ENCODE results near the gene SLC27A3.

DNA sequence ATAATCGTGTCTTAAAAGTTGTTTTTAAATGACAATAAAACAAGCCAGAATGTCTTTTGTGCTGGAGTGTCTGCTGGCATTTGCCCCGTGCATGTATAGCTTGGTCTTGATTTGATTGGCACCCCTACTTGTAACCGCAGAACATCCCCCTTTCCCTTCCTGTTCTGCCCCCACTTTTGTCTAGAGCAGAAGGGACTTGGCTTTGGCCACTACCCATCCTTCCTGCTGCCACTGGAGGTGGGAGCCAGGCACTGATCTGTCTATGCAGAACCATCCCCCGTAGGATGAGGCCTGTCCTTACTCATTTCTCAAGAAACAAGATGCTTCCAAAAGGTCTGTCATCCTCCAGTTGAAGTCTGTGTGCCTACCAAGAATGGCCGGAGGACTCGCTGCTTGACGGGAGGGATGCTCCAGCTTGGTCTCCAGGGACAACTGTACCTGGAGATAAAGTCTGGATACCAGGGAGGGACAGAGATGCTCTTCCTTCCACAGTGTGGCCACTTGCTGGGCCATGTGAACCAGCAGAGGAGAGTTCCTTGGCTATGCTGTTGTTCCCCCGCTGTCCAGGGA is 1.1 kb upstream of the SLC27A3 start:
- TF ChIP-seq CEBPB (IDR thresholded peaks at IDR 0.05) (no peak), YY1 (IDR thresholded peaks at IDR 0.05; ENCODE audit: low read depth) (no peak), TAF1 (IDR thresholded peaks at IDR 0.05; ENCODE audit: low read depth) (no peak), CREB1 (IDR thresholded peaks at IDR 0.05; ENCODE audit: low read depth) (no peak), RAD21 (IDR thresholded peaks at IDR 0.05; ENCODE audit: low read depth) (no peak), FOXM1 (IDR thresholded peaks at IDR 0.05; ENCODE audit: borderline replicate concordance, low read depth) (no peak), TEAD4 (IDR thresholded peaks at IDR 0.05) (no peak), EGR1 (IDR thresholded peaks at IDR 0.05) (no peak), NFIC (IDR thresholded peaks at IDR 0.05) (no peak)
- TF ChIP-seq, protein P1, sequence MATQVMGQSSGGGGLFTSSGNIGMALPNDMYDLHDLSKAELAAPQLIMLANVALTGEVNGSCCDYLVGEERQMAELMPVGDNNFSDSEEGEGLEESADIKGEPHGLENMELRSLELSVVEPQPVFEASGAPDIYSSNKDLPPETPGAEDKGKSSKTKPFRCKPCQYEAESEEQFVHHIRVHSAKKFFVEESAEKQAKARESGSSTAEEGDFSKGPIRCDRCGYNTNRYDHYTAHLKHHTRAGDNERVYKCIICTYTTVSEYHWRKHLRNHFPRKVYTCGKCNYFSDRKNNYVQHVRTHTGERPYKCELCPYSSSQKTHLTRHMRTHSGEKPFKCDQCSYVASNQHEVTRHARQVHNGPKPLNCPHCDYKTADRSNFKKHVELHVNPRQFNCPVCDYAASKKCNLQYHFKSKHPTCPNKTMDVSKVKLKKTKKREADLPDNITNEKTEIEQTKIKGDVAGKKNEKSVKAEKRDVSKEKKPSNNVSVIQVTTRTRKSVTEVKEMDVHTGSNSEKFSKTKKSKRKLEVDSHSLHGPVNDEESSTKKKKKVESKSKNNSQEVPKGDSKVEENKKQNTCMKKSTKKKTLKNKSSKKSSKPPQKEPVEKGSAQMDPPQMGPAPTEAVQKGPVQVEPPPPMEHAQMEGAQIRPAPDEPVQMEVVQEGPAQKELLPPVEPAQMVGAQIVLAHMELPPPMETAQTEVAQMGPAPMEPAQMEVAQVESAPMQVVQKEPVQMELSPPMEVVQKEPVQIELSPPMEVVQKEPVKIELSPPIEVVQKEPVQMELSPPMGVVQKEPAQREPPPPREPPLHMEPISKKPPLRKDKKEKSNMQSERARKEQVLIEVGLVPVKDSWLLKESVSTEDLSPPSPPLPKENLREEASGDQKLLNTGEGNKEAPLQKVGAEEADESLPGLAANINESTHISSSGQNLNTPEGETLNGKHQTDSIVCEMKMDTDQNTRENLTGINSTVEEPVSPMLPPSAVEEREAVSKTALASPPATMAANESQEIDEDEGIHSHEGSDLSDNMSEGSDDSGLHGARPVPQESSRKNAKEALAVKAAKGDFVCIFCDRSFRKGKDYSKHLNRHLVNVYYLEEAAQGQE (IDR thresholded peaks at IDR 0.05; ENCODE audit: low read depth): no peak
- TF ChIP-seq, protein P2, sequence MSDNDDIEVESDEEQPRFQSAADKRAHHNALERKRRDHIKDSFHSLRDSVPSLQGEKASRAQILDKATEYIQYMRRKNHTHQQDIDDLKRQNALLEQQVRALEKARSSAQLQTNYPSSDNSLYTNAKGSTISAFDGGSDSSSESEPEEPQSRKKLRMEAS (IDR thresholded peaks at IDR 0.05): no peak
- TF ChIP-seq, protein P3, sequence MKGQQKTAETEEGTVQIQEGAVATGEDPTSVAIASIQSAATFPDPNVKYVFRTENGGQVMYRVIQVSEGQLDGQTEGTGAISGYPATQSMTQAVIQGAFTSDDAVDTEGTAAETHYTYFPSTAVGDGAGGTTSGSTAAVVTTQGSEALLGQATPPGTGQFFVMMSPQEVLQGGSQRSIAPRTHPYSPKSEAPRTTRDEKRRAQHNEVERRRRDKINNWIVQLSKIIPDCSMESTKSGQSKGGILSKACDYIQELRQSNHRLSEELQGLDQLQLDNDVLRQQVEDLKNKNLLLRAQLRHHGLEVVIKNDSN (IDR thresholded peaks at IDR 0.05): no peak

Measured in Ishikawa (cell line).